ENCODE results near the gene NUP210L.

DNA sequence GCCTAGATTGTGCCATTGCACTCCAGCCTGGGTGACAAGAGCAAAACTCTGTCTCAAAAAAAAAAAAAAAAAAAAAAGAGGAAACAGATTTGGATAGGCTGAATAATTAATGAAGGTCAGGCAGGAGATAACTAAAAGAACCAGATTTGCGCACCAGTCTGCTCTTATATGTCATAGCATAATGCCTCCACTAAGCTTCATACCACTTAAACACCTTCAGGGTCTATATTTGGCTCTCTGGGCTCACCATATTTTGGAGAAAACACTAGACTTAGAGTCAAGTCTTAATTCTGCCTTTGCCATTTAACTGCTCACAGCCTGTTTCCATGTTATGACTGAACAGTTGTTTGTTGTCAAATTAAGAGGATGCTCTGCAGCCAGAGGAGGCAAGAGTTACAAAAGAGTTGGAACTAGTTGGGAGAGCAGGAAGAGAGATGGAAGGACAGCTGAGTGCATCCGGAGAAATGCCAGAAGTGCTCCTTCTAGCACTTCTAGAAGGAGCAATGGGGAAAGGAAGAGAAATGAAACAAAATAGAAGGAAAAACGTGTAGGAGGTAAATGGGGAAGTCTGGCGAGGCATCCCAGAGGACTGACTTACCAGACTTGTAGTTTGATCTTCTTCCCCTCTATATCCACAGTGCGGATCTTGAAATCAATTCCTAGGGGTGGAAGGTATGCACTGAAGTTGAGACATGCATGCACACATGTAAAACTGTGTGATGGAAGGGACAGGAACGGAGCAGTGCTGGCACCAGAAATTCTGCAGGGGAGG lies 170.6 kb downstream of the NUP210L start:
- no peak for TF ChIP-seq EZH2 (IDR thresholded peaks at IDR 0.05; ENCODE audit: insufficient read depth, low read length)
- TF ChIP-seq, protein P1, sequence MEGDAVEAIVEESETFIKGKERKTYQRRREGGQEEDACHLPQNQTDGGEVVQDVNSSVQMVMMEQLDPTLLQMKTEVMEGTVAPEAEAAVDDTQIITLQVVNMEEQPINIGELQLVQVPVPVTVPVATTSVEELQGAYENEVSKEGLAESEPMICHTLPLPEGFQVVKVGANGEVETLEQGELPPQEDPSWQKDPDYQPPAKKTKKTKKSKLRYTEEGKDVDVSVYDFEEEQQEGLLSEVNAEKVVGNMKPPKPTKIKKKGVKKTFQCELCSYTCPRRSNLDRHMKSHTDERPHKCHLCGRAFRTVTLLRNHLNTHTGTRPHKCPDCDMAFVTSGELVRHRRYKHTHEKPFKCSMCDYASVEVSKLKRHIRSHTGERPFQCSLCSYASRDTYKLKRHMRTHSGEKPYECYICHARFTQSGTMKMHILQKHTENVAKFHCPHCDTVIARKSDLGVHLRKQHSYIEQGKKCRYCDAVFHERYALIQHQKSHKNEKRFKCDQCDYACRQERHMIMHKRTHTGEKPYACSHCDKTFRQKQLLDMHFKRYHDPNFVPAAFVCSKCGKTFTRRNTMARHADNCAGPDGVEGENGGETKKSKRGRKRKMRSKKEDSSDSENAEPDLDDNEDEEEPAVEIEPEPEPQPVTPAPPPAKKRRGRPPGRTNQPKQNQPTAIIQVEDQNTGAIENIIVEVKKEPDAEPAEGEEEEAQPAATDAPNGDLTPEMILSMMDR (IDR thresholded peaks at IDR 0.05; ENCODE audit: insufficient read depth, low read depth, low read length), result no peak
